Measurements from ENCODE around the gene GSN. TPM values are rescaled to one million over a fixed set of nuclear protein-coding genes. Genes with fewer than 3 reads are reported as not detected.

The GSN gene
- total and polyA plus RNA-seq, 9 of the 15 experiments (the other 6 are each of a cell fraction or from before 2014, with no cell fraction given) = 0.39 to 16.6 (median 8.2) TPM

DNA sequence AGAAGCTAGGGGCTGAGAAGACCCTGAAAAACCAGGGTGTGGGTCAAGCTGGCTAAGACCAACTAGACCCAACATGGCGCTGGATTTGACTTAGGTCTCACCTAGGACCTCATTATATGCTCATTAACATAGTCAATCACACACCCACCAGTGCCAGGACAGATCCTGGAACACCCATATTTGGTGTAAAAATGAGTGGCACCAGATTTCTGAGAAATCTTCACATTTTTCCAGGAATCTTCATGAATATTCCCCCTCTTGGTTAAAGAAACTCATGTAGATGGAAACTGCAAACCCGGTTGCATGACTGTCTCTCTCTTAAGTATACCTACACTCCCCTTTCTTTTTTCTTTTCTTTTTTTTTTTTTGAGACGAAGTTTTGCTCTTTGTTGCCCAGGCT, 48.4 kb upstream of the GSN start (continued):
- TF ChIP-seq, protein P1, sequence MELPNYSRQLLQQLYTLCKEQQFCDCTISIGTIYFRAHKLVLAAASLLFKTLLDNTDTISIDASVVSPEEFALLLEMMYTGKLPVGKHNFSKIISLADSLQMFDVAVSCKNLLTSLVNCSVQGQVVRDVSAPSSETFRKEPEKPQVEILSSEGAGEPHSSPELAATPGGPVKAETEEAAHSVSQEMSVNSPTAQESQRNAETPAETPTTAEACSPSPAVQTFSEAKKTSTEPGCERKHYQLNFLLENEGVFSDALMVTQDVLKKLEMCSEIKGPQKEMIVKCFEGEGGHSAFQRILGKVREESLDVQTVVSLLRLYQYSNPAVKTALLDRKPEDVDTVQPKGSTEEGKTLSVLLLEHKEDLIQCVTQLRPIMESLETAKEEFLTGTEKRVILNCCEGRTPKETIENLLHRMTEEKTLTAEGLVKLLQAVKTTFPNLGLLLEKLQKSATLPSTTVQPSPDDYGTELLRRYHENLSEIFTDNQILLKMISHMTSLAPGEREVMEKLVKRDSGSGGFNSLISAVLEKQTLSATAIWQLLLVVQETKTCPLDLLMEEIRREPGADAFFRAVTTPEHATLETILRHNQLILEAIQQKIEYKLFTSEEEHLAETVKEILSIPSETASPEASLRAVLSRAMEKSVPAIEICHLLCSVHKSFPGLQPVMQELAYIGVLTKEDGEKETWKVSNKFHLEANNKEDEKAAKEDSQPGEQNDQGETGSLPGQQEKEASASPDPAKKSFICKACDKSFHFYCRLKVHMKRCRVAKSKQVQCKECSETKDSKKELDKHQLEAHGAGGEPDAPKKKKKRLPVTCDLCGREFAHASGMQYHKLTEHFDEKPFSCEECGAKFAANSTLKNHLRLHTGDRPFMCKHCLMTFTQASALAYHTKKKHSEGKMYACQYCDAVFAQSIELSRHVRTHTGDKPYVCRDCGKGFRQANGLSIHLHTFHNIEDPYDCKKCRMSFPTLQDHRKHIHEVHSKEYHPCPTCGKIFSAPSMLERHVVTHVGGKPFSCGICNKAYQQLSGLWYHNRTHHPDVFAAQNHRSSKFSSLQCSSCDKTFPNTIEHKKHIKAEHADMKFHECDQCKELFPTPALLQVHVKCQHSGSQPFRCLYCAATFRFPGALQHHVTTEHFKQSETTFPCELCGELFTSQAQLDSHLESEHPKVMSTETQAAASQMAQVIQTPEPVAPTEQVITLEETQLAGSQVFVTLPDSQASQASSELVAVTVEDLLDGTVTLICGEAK (IDR thresholded peaks at IDR 0.05) = no peak
- TF ChIP-seq, protein P1 (CRISPR knock-in tag; IDR thresholded peaks at IDR 0.05) = no peak
- TF ChIP-seq, protein P2, sequence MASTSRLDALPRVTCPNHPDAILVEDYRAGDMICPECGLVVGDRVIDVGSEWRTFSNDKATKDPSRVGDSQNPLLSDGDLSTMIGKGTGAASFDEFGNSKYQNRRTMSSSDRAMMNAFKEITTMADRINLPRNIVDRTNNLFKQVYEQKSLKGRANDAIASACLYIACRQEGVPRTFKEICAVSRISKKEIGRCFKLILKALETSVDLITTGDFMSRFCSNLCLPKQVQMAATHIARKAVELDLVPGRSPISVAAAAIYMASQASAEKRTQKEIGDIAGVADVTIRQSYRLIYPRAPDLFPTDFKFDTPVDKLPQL (IDR thresholded peaks at IDR 0.05; ENCODE audit: extremely low read depth, insufficient read length) = no peak
- no peak for TF ChIP-seq CBX1 (IDR thresholded peaks at IDR 0.05; ENCODE audit: low read depth)
- no peak for TF ChIP-seq MCM2 (IDR thresholded peaks at IDR 0.05; ENCODE audit: low read depth)

Measured in K562 (cell line).